MM.1S (cell line): ENCODE measurements around the gene HOOK2.
A peak's percentile ranks its signal among the peaks of the same experiment; 100 is the strongest.

ENCODE experiments used
- DNase-seq: peaks from one replicate; pipeline ENCODE4 v3.0.0-alpha.2; 2015
- H2AFZ ChIP-seq: fragments of 300-600 bp; sonication (generic); 2 replicates; pipeline ENCODE4 v1.6.0; 2016; ENCODE audit warnings: antibody characterized with exemption, low read length
- H3F3A ChIP-seq: fragments of 300-600 bp; sonication (generic); 2 replicates; pipeline ENCODE4 v1.6.1; 2016; ENCODE audit warnings: mild to moderate bottlenecking, antibody characterized with exemption, low read length, moderate library complexity, mixed read lengths; ENCODE audit not compliant: insufficient read depth
- H3K27ac ChIP-seq: fragments of 300-600 bp; sonication (generic); 2 replicates; pipeline ENCODE4 v1.5.1; 2016; ENCODE audit warnings: mild to moderate bottlenecking, low read length
- H3K27me3 ChIP-seq: fragments of 300-600 bp; sonication (generic); replicated peaks from 2 replicates; pipeline ENCODE4 v1.6.0; 2016; ENCODE audit warnings: low read length; ENCODE audit not compliant: insufficient read depth
- H3K36me3 ChIP-seq: fragments of 300-600 bp; sonication (generic); replicated peaks from 2 replicates; pipeline ENCODE4 v1.6.1; 2016; ENCODE audit warnings: mild to moderate bottlenecking, low read length, mixed read lengths; ENCODE audit not compliant: insufficient read depth
- H3K4me1 ChIP-seq: fragments of 300-600 bp; sonication (generic); 2 replicates; pipeline ENCODE4 v1.6.1; 2016; ENCODE audit warnings: low read length, mixed read lengths
- H3K4me2 ChIP-seq: fragments of 300-600 bp; sonication (generic); 2 replicates; pipeline ENCODE4 v1.6.0; 2016; ENCODE audit warnings: low read depth, low read length
- H3K4me3 ChIP-seq: fragments of 300-600 bp; sonication (generic); 2 replicates; pipeline ENCODE4 v1.5.1; 2016; ENCODE audit warnings: low read length, mixed read lengths
- H3K79me2 ChIP-seq: fragments of 300-600 bp; sonication (generic); 2 replicates; pipeline ENCODE4 v1.6.1; 2016; ENCODE audit warnings: mixed run types, low read length, mixed read lengths
- H3K9ac ChIP-seq: fragments of 300-600 bp; sonication (generic); 2 replicates; pipeline ENCODE4 v1.6.1; 2016; ENCODE audit warnings: low read length, mixed read lengths
- H3K9me2 ChIP-seq: fragments of 300-600 bp; sonication (generic); replicated peaks from 2 replicates; pipeline ENCODE4 v1.6.1; 2016; ENCODE audit warnings: mild to moderate bottlenecking, low read length, mixed read lengths; ENCODE audit not compliant: insufficient read depth
- H3K9me3 ChIP-seq: fragments of 300-600 bp; sonication (generic); replicated peaks from 2 replicates; pipeline ENCODE4 v1.6.1; 2016; ENCODE audit warnings: mild to moderate bottlenecking, low read length, mixed read lengths; ENCODE audit not compliant: insufficient read depth
- H4K20me1 ChIP-seq: fragments of 300-600 bp; sonication (generic); 2 replicates; pipeline ENCODE4 v1.6.1; 2016; ENCODE audit warnings: mild to moderate bottlenecking, low read length, moderate library complexity, mixed read lengths; ENCODE audit not compliant: insufficient read depth
- CTCF ChIP-seq: fragments of 300-600 bp; sonication (generic); IDR thresholded peaks from 2 replicates; pipeline ENCODE4 v1.5.1; 2016; ENCODE audit warnings: antibody characterized with exemption, low read length, mixed read lengths
- EZH2 ChIP-seq: fragments of 300-600 bp; sonication (generic); optimal IDR thresholded peaks from 2 replicates; pipeline ENCODE3; 2017; ENCODE audit warnings: low read depth, mild to moderate bottlenecking, antibody characterized with exemption, low read length, mixed read lengths
- EZH2phosphoT487 ChIP-seq: fragments of 300-600 bp; sonication (generic); IDR thresholded peaks from 2 replicates; pipeline ENCODE4 v1.6.1; 2018; ENCODE audit warnings: antibody characterized with exemption, low read length

HOOK2 gene

GRCh38 chr19:12789098-12789903 lies 13.9 kb upstream of the HOOK2 start:
- peak overlapping the region; percentile 97 for H3K27ac ChIP-seq
- no peaks in the 10 kb centered on the region for H3K27me3 ChIP-seq
- H3K9ac ChIP-seq, result peak overlapping the region; percentile 94
- peak overlapping the region; percentile 47 for H2AFZ ChIP-seq
- H3K4me3 ChIP-seq, result peak overlapping the region; percentile 93
- H3K9me2 ChIP-seq, result no peaks in the 10 kb centered on the region
- no peaks in the 10 kb centered on the region for H3K9me3 ChIP-seq
- H3K4me1 ChIP-seq, result peaks cover 26% of the 10 kb centered on the region
- H3K36me3 ChIP-seq, result no peaks in the 10 kb centered on the region
- DNase-seq, result peak; percentile 37
- peaks cover 48% of the 10 kb centered on the region for H3F3A ChIP-seq
- peaks cover 15% of the 10 kb centered on the region for H3K79me2 ChIP-seq
- no peaks in the 10 kb centered on the region for H4K20me1 ChIP-seq
- no peak for TF ChIP-seq EZH2
- TF ChIP-seq EZH2phosphoT487, result no peak
- TF ChIP-seq CTCF, result no peak
- peak overlapping the region; percentile 99 for H3K4me2 ChIP-seq

- Histone ChIP-seq H3K4me3 (peak overlapping the region; percentile 67), H3K36me3 (no peaks in the 10 kb centered on the region), H3K27ac (peak overlapping the region; percentile 90)
Observed at GRCh38 chr19:12788682-12789097, 13.3 kb upstream of the HOOK2 start.

DNA sequence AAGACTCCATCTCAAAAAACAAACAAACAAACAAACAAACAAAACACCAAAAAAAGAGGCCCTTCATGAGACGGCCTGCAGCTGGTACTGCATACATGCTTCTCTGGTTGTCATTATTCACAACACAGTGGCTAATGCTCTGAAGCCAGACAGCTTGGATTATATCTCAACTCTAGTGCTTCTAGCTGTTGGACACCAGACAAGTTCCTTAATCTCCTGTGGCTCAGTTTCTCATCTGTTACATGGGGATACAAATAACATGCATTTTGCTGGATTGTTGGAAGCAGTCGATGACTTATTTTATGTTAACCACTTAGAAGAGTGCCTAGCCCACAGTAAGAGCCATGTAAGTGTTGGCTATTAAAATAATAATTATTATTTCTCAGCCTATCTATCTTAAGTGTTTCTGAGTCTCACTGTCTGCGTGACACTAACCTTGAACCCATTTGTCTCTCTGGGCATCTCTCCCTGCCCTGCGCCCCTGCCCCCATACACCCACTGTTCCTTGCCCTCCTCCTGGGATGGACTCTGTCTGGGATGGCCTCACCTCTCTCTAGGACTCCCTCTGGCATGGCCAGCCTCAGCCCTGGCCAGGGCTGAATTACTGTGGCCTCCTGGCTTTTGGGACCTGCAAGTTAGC lies 12.8 kb upstream of the HOOK2 start:
- Histone ChIP-seq H3K36me3 (no peaks in the 10 kb centered on the region), H3K9ac (peak overlapping the region; percentile 80), H3K4me2 (peak overlapping the region; percentile 96), H3K27ac (peak overlapping the region; percentile 90), H3K79me2 (peaks cover 15% of the 10 kb centered on the region), H3K27me3 (no peaks in the 10 kb centered on the region), H4K20me1 (no peaks in the 10 kb centered on the region), H3F3A (peaks cover 50% of the 10 kb centered on the region), H3K4me3 (peak overlapping the region; percentile 67), H3K9me2 (no peaks in the 10 kb centered on the region), H2AFZ (peak overlapping the region; percentile 47), H3K9me3 (no peaks in the 10 kb centered on the region), H3K4me1 (peaks cover 23% of the 10 kb centered on the region)
- no peak for DNase-seq
- TF ChIP-seq EZH2phosphoT487 (no peak), CTCF (no peak), EZH2 (no peak)

More at GRCh38 chr19:12788682-12789097, 13.3 kb upstream of the HOOK2 start:
- Histone ChIP-seq H3K9me2 (no peaks in the 10 kb centered on the region), H3K27me3 (no peaks in the 10 kb centered on the region), H4K20me1 (no peaks in the 10 kb centered on the region), H3K9ac (peak overlapping the region; percentile 80), H3K4me1 (peaks cover 23% of the 10 kb centered on the region), H3K4me2 (peak overlapping the region; percentile 96), H3F3A (peaks cover 46% of the 10 kb centered on the region), H3K9me3 (no peaks in the 10 kb centered on the region), H3K79me2 (peaks cover 15% of the 10 kb centered on the region), H2AFZ (peak overlapping the region; percentile 47)
- DNase-seq, result peak; percentile 59
- no peak for TF ChIP-seq EZH2
- TF ChIP-seq CTCF, result peak; percentile 14; the same call in 1 of the 2 replicates
